Keratinocyte (primary cell): ENCODE measurements around the gene RFWD3. TPM values are rescaled to one million over a fixed set of nuclear protein-coding genes. Genes with fewer than 3 reads are reported as not detected.
"Not testable (repeated sequence)": the region's sequence is repeated elsewhere in the genome, so short reads cannot be mapped to it uniquely, and the experiment has no call there.

Experiments
- DNase-seq: peaks from one replicate; pipeline ENCODE4 v3.0.0-alpha.2; 2011; ENCODE audit warnings: low read depth, missing footprints, low spot score
- FAIRE-seq: peaks from 2 replicates; lab custom pipeline; 2011; peaks lifted over from hg19 to GRCh38; lab: Jason Lieb, UNC
- H2AFZ ChIP-seq: 2 replicates; pipeline ENCODE4 v1.6.0; 2012; ENCODE audit warnings: low read length, control low read depth, inconsistent platforms; ENCODE audit not compliant: control insufficient read depth
- H3K27ac ChIP-seq: 2 replicates; pipeline ENCODE4 v1.5.1; 2011; ENCODE audit warnings: low read length; ENCODE audit not compliant: control insufficient read depth, insufficient read depth
- H3K27me3 ChIP-seq: 3 replicates; pipeline ENCODE4 v1.6.0; 2011; ENCODE audit warnings: low read length; ENCODE audit not compliant: control insufficient read depth, insufficient read depth; ENCODE audit errors: extremely low read depth
- H3K36me3 ChIP-seq, 2 experiments: 2 replicates in 1 of 2; 3 replicates in 1 of 2; pipeline ENCODE4 v1.5.1; 2011; ENCODE audit warnings: low read length in 2 of 2, mild to moderate bottlenecking in 1 of 2; ENCODE audit not compliant: control insufficient read depth in 2 of 2, insufficient read depth in 2 of 2; ENCODE audit errors: extremely low read depth in 1 of 2
- H3K4me1 ChIP-seq: 3 replicates; pipeline ENCODE4 v1.5.1; 2011; ENCODE audit warnings: low read length; ENCODE audit not compliant: control insufficient read depth, insufficient read depth; ENCODE audit errors: extremely low read depth
- H3K4me2 ChIP-seq: 3 replicates; pipeline ENCODE4 v1.6.0; 2011; ENCODE audit warnings: low read depth, low read length; ENCODE audit not compliant: control insufficient read depth, insufficient read depth; ENCODE audit errors: extremely low read depth
- H3K4me3 ChIP-seq, 3 experiments: fragments of 200-600 bp in 1 of 3; sonication (generic) in 1 of 3; 2 replicates in 2 of 3; 3 replicates in 1 of 3; pipeline ENCODE4 v1.5.1; 2011 to 2016; ENCODE audit warnings: low read length in 3 of 3, mild to moderate bottlenecking in 3 of 3, control low read depth in 2 of 3, inconsistent platforms in 1 of 3, low read depth in 1 of 3, mixed read lengths in 1 of 3, mixed run types in 1 of 3, moderate library complexity in 1 of 3; ENCODE audit not compliant: control insufficient read depth in 2 of 3, insufficient read depth in 2 of 3; ENCODE audit errors: extremely low read depth in 1 of 3
- H3K79me2 ChIP-seq: 2 replicates; pipeline ENCODE4 v1.6.0; 2012; ENCODE audit warnings: low read length; ENCODE audit not compliant: control insufficient read depth, insufficient read depth
- H3K9ac ChIP-seq: 3 replicates; pipeline ENCODE4 v1.6.0; 2011; ENCODE audit warnings: low read length; ENCODE audit not compliant: control insufficient read depth, insufficient read depth; ENCODE audit errors: extremely low read depth
- H3K9me1 ChIP-seq: 3 replicates; pipeline ENCODE4 v1.6.0; 2011; ENCODE audit warnings: low read length; ENCODE audit not compliant: control insufficient read depth, insufficient read depth; ENCODE audit errors: extremely low read depth
- H3K9me3 ChIP-seq: 2 replicates; pipeline ENCODE4 v1.5.1; 2012; ENCODE audit warnings: low read depth, low read length; ENCODE audit not compliant: control insufficient read depth
- H4K20me1 ChIP-seq: 3 replicates; pipeline ENCODE4 v1.6.0; 2011; ENCODE audit warnings: low read length; ENCODE audit not compliant: control insufficient read depth, insufficient read depth; ENCODE audit errors: extremely low read depth
- CTCF ChIP-seq, 3 experiments: IDR thresholded peaks in 1 of 3; conservative IDR thresholded peaks in 1 of 3; optimal IDR thresholded peaks in 1 of 3; 2 replicates in 2 of 3; 3 replicates in 1 of 3; pipeline versions ENCODE3 to v1.5.1; 2011; ENCODE audit warnings: low read length in 3 of 3, mild to moderate bottlenecking in 3 of 3, moderate library complexity in 2 of 3, control low read depth in 1 of 3, inconsistent platforms in 1 of 3; ENCODE audit not compliant: insufficient read depth in 2 of 3; ENCODE audit errors: extremely low read depth in 1 of 3
- EZH2 ChIP-seq: IDR thresholded peaks from one replicate; pipeline ENCODE4 v1.6.1; 2012; ENCODE audit warnings: inconsistent platforms, mild to moderate bottlenecking, low read length, moderate library complexity
- dilution Hi-C: fragments of 300-500 bp; cut with MboI; formaldehyde crosslinking; loops from one replicate; pipeline ENCODE4 v1.7.0; 2020; ENCODE audit warnings: low sequenced_read_pairs; ENCODE audit not compliant: extremely low pct_ligation_motif_present
- polyA plus RNA-seq, 5 experiments: library from polyadenylated mRNA; depleted of rRNA in 3 of 5; stranded (reverse) in 3 of 5; stranded (forward) in 1 of 5; unstranded in 1 of 5; fragments of >200 nt; gene quantifications; 1 replicate in 1 of 5; 2 replicates in 3 of 5; 3 replicates in 1 of 5; pipeline versions ENCODE4 v1.2.1 to v1.2.3, GENCODE V29; 2011 to 2012; ENCODE audit warnings: missing spikeins in 2 of 5, low read depth in 1 of 5, low replicate concordance in 1 of 5

Gene RFWD3
- polyA plus RNA-seq, 1 donor (not counting 4 experiments of a cell fraction or from before 2014, with no cell fraction given): 29.2 TPM

- H3K4me2 ChIP-seq: no peak overlapping the region
- dilution Hi-C loops: no loop called here
- no peaks in the 10 kb centered on the region for H3K27me3 ChIP-seq
- H3K4me1 ChIP-seq: no peaks in the 10 kb centered on the region
- no peak for TF ChIP-seq CTCF (optimal IDR thresholded peaks at IDR 0.05 in 1 of 3, IDR thresholded peaks at IDR 0.05 in 1 of 3, conservative IDR thresholded peaks at IDR 0.05 in 1 of 3; ENCODE audit: extremely low read depth in 1 of 3, insufficient read depth in 2 of 3, low read length in 3 of 3)
- no peak for TF ChIP-seq EZH2
- FAIRE-seq (no peak), DNase-seq (no peak)
- H3K9me3 ChIP-seq: no peaks in the 10 kb centered on the region
- no peaks in the 10 kb centered on the region for H3K9me1 ChIP-seq
- no peak overlapping the region for H3K27ac ChIP-seq
- H3K36me3 ChIP-seq: peaks cover 11 to 16% of the 10 kb centered on the region in 2 experiments
- no peak overlapping the region for H2AFZ ChIP-seq
- H4K20me1 ChIP-seq: no peaks in the 10 kb centered on the region
- no peak overlapping the region for H3K9ac ChIP-seq
- no peak overlapping the region for H3K4me3 ChIP-seq
- no peaks in the 10 kb centered on the region for H3K79me2 ChIP-seq
Measured at GRCh38 chr16:74677868-74678267, 11.2 kb upstream of the RFWD3 start.

- FAIRE-seq: no peak
- H3K36me3 ChIP-seq: peaks cover 6 to 8% of the 10 kb centered on the region in 2 experiments
Measured at GRCh38 chr16:74673876-74674275, 7.2 kb upstream of the RFWD3 start.

GRCh38 chr16:74668877-74669276 lies 2.2 kb upstream of the RFWD3 start:
- H2AFZ ChIP-seq, H4K20me1 ChIP-seq, H3K9me1 ChIP-seq, H3K9ac ChIP-seq, H3K27me3 ChIP-seq, H3K4me2 ChIP-seq, H3K4me3 ChIP-seq, DNase-seq, FAIRE-seq, H3K4me1 ChIP-seq, H3K9me3 ChIP-seq, dilution Hi-C loops, H3K27ac ChIP-seq: not testable (repeated sequence)
- H3K79me2 ChIP-seq: peaks cover 28% of the 10 kb centered on the region
- peaks cover 10 to 11% of the 10 kb centered on the region in 2 experiments for H3K36me3 ChIP-seq

More at GRCh38 chr16:74673876-74674275, 7.2 kb upstream of the RFWD3 start:
- H3K9me3 ChIP-seq: no peaks in the 10 kb centered on the region
- dilution Hi-C loops: no loop called here
- DNase-seq: no peak
- H3K4me2 ChIP-seq: no peak overlapping the region
- H3K9me1 ChIP-seq: no peaks in the 10 kb centered on the region
- no peak overlapping the region for H3K27ac ChIP-seq
- no peak overlapping the region for H3K9ac ChIP-seq
- H4K20me1 ChIP-seq: no peaks in the 10 kb centered on the region
- no peaks in the 10 kb centered on the region for H3K79me2 ChIP-seq
- no peak overlapping the region for H3K4me3 ChIP-seq
- H2AFZ ChIP-seq: no peak overlapping the region
- H3K4me1 ChIP-seq: no peaks in the 10 kb centered on the region
- no peaks in the 10 kb centered on the region for H3K27me3 ChIP-seq
- TF ChIP-seq CTCF (optimal IDR thresholded peaks at IDR 0.05 in 1 of 3, IDR thresholded peaks at IDR 0.05 in 1 of 3, conservative IDR thresholded peaks at IDR 0.05 in 1 of 3; ENCODE audit: extremely low read depth in 1 of 3, insufficient read depth in 2 of 3, low read length in 3 of 3): no peak
- TF ChIP-seq EZH2: no peak
